CD8-positive, alpha-beta memory T cell (primary cell): Measurements from ENCODE around the gene SYNGR4. TPM values are rescaled to one million over a fixed set of nuclear protein-coding genes. Genes with fewer than 3 reads are reported as not detected.
"Not testable (repeated sequence)": the region's sequence is repeated elsewhere in the genome, so short reads cannot be mapped to it uniquely, and the experiment has no call there.

Experiments
- CTCF ChIA-PET: fragments of 350-600 bp; sonication (Branson Sonifier 250); formaldehyde crosslinking; loops from one replicate; lab custom pipeline; 2021; ENCODE audit warnings: antibody characterized with exemption; lab: Charles Lee
- POLR2A ChIA-PET: fragments of 350-600 bp; sonication (Branson Sonifier 250); formaldehyde crosslinking; loops from one replicate; lab custom pipeline; 2021; ENCODE audit warnings: antibody characterized with exemption; lab: Charles Lee
- DNase-seq, 5 donors: peaks; one replicate each; pipeline versions ENCODE4 v3.0.0 to v3.0.0-alpha.2; 2020 to 2022; ENCODE audit warnings: mixed read lengths in 1 of 5
- H3K27ac ChIP-seq: one replicate; pipeline ENCODE4 v1.7.0; 2013; ENCODE audit warnings: low read depth, mild to moderate bottlenecking, low read length, moderate library complexity
- H3K27me3 ChIP-seq: 2 replicates; pipeline ENCODE4 v1.7.0; 2013; ENCODE audit warnings: low read length, mild to moderate bottlenecking; ENCODE audit not compliant: insufficient read depth, poor library complexity, severe bottlenecking
- H3K36me3 ChIP-seq: 2 replicates; pipeline ENCODE4 v1.7.0; 2013; ENCODE audit warnings: mild to moderate bottlenecking, low read length, moderate library complexity; ENCODE audit not compliant: insufficient read depth
- H3K4me1 ChIP-seq: 2 replicates; pipeline ENCODE4 v1.7.0; 2013; ENCODE audit warnings: mild to moderate bottlenecking, low read length, moderate library complexity; ENCODE audit not compliant: insufficient read depth
- H3K4me3 ChIP-seq: 2 replicates; pipeline ENCODE4 v1.7.0; 2013; ENCODE audit warnings: mild to moderate bottlenecking, low read length
- H3K9me3 ChIP-seq: 2 replicates; pipeline ENCODE4 v1.7.0; 2013; ENCODE audit warnings: mild to moderate bottlenecking, low read length
- H3K27ac Mint-ChIP-seq, 8 donors: one replicate each; pipeline ENCODE4 v1.8.0; 2020 to 2021; ENCODE audit warnings: mixed read lengths in 8 of 8, mild to moderate bottlenecking in 6 of 8, inconsistent platforms in 3 of 8, moderate library complexity in 3 of 8
- H3K27me3 Mint-ChIP-seq, 2 donors: one replicate each; pipeline ENCODE4 v1.8.0; 2020 to 2021; ENCODE audit warnings: mixed read lengths in 2 of 2, mild to moderate bottlenecking in 1 of 2, moderate library complexity in 1 of 2
- H3K36me3 Mint-ChIP-seq, 3 donors: one replicate each; pipeline ENCODE4 v1.8.0; 2020 to 2021; ENCODE audit warnings: mixed read lengths in 3 of 3, inconsistent platforms in 1 of 3, mild to moderate bottlenecking in 1 of 3
- H3K4me1 Mint-ChIP-seq, 3 donors: one replicate each; pipeline ENCODE4 v1.8.0; 2020 to 2021; ENCODE audit warnings: mixed read lengths in 3 of 3, inconsistent platforms in 1 of 3, mild to moderate bottlenecking in 1 of 3
- H3K4me3 Mint-ChIP-seq, 7 donors: one replicate each; pipeline ENCODE4 v1.8.0; 2020 to 2021; ENCODE audit warnings: mixed read lengths in 7 of 7, mild to moderate bottlenecking in 6 of 7, moderate library complexity in 4 of 7, inconsistent platforms in 2 of 7
- H3K9me3 Mint-ChIP-seq, 5 donors: one replicate each; pipeline ENCODE4 v1.8.0; 2020 to 2022; ENCODE audit warnings: mixed read lengths in 5 of 5, mild to moderate bottlenecking in 3 of 5, moderate library complexity in 2 of 5, inconsistent platforms in 1 of 5
- polyA plus RNA-seq: library from polyadenylated mRNA; unstranded; fragments of 300-500 nt; fragmentation: Illumina TruSeq; gene quantifications from one replicate; pipeline ENCODE4 v1.2.3, GENCODE V29; 2021
- total RNA-seq, 2 experiments: library from RNA; stranded (reverse); gene quantifications; one replicate each; pipeline ENCODE4 v1.2.3, GENCODE V29; 2021

Gene SYNGR4
- total and polyA plus RNA-seq, 3 experiments from 2014 or later: not detected

- peak overlapping the region in 1 of 8 donors; percentile 26 for H3K27ac Mint-ChIP-seq
These were observed 3.7 kb downstream of the SYNGR4 start for GRCh38 chr19:48367855-48368254.

GRCh38 chr19:48368936-48369335 is 4.8 kb downstream of the SYNGR4 start:
- Mint-ChIP-seq H3K9me3 (no peaks in the 10 kb centered on the region), H3K27me3 (no peaks in the 10 kb centered on the region), H3K4me3 (no peak overlapping the region), H3K4me1 (peaks cover 3 to 7% (median 6%) of the 10 kb centered on the region in 3 donors), H3K36me3 (no peaks in the 10 kb centered on the region), H3K27ac (no peak overlapping the region)
- H3K4me1 ChIP-seq: peaks cover 8% of the 10 kb centered on the region
- ChIA-PET POLR2A (no interaction called here), CTCF (no interaction called here)
- no peaks in the 10 kb centered on the region for H3K9me3 ChIP-seq
- no peak overlapping the region for H3K4me3 ChIP-seq
- H3K27me3 ChIP-seq: no peaks in the 10 kb centered on the region
- no peak for DNase-seq
- no peaks in the 10 kb centered on the region for H3K36me3 ChIP-seq
- no peak overlapping the region for H3K27ac ChIP-seq

More at GRCh38 chr19:48367855-48368254, 3.7 kb downstream of the SYNGR4 start:
- no peak overlapping the region for H3K27ac ChIP-seq
- no peaks in the 10 kb centered on the region for H3K9me3 ChIP-seq
- H3K4me3 ChIP-seq: no peak overlapping the region
- Mint-ChIP-seq H3K27me3 (no peaks in the 10 kb centered on the region), H3K4me1 (peaks cover 6 to 15% (median 14%) of the 10 kb centered on the region in 3 donors), H3K4me3 (peak overlapping the region in 1 of 7 donors; percentile 20), H3K9me3 (no peaks in the 10 kb centered on the region), H3K36me3 (peaks cover 0 to 6% (median 0%) of the 10 kb centered on the region in 3 donors)
- no peak for DNase-seq
- POLR2A ChIA-PET: no interaction called here
- CTCF ChIA-PET: interaction anchor here (1.1 kb wide), 1 partner anchor 24 kb away, joined by 3 read pairs; the partner anchor contains the start of gene KDELR1
- peaks cover 16% of the 10 kb centered on the region for H3K4me1 ChIP-seq
- H3K27me3 ChIP-seq: no peaks in the 10 kb centered on the region
- no peaks in the 10 kb centered on the region for H3K36me3 ChIP-seq

- H3K36me3 ChIP-seq: no peaks in the 10 kb centered on the region
- no peaks in the 10 kb centered on the region for H3K4me1 Mint-ChIP-seq
- H3K4me1 ChIP-seq: no peaks in the 10 kb centered on the region
- ChIA-PET POLR2A (no interaction called here), CTCF (interaction anchor here (1.0 kb wide), 1 partner anchor 21 kb away, joined by 3 read pairs; the partner anchor contains the start of gene KDELR1)
- no peaks in the 10 kb centered on the region for H3K36me3 Mint-ChIP-seq
- H3K27ac Mint-ChIP-seq: peak overlapping the region in 1 of 8 donors; percentile 74
- no peak overlapping the region for H3K4me3 ChIP-seq
- no peaks in the 10 kb centered on the region for H3K9me3 ChIP-seq
- H3K27ac ChIP-seq: no peak overlapping the region
- H3K9me3 Mint-ChIP-seq: no peaks in the 10 kb centered on the region
- DNase-seq: no peak
- no peaks in the 10 kb centered on the region for H3K27me3 ChIP-seq
- no peak overlapping the region for H3K4me3 Mint-ChIP-seq
- H3K27me3 Mint-ChIP-seq: no peaks in the 10 kb centered on the region
These were observed 6.8 kb downstream of the SYNGR4 start for GRCh38 chr19:48370955-48371354.

- CTCF ChIA-PET: interaction anchor here (1.0 kb wide), 1 partner anchor 20 kb away, joined by 3 read pairs; the partner anchor contains the start of gene KDELR1
- DNase-seq: no peak
- no peak overlapping the region for H3K4me3 ChIP-seq
- Mint-ChIP-seq H3K4me3 (no peak overlapping the region), H3K4me1 (no peaks in the 10 kb centered on the region), H3K9me3 (no peaks in the 10 kb centered on the region), H3K36me3 (no peaks in the 10 kb centered on the region), H3K27me3 (no peaks in the 10 kb centered on the region), H3K27ac (no peak overlapping the region)
- H3K4me1 ChIP-seq: no peaks in the 10 kb centered on the region
- no peaks in the 10 kb centered on the region for H3K27me3 ChIP-seq
- no peaks in the 10 kb centered on the region for H3K36me3 ChIP-seq
- no peaks in the 10 kb centered on the region for H3K9me3 ChIP-seq
- POLR2A ChIA-PET: no interaction called here
- H3K27ac ChIP-seq: no peak overlapping the region
These were observed 7.2 kb downstream of the SYNGR4 start for GRCh38 chr19:48371367-48371766.

GRCh38 chr19:48371771-48372170 is 7.6 kb downstream of the SYNGR4 start:
- H3K4me3 Mint-ChIP-seq, H3K4me3 ChIP-seq, H3K27me3 Mint-ChIP-seq, H3K27ac Mint-ChIP-seq, H3K9me3 Mint-ChIP-seq, H3K36me3 ChIP-seq, DNase-seq, H3K27me3 ChIP-seq, H3K9me3 ChIP-seq, H3K4me1 Mint-ChIP-seq, H3K27ac ChIP-seq, H3K4me1 ChIP-seq, H3K36me3 Mint-ChIP-seq: not testable (repeated sequence)
- POLR2A ChIA-PET: interaction anchor here (0.7 kb wide), 1 partner anchor 11 kb away, joined by 4 read pairs; no protein-coding TSS in a partner anchor
- CTCF ChIA-PET: interaction anchor here (1.0 kb wide), 1 partner anchor 20 kb away, joined by 3 read pairs; the partner anchor contains the start of gene KDELR1

- Histone ChIP-seq H3K4me1 (no peaks in the 10 kb centered on the region), H3K9me3 (no peaks in the 10 kb centered on the region), H3K4me3 (no peak overlapping the region), H3K36me3 (no peaks in the 10 kb centered on the region), H3K27ac (no peak overlapping the region), H3K27me3 (no peaks in the 10 kb centered on the region)
- CTCF ChIA-PET: no interaction called here
- no peaks in the 10 kb centered on the region for H3K4me1 Mint-ChIP-seq
- no peaks in the 10 kb centered on the region for H3K9me3 Mint-ChIP-seq
- H3K4me3 Mint-ChIP-seq: no peak overlapping the region
- H3K27ac Mint-ChIP-seq: no peak overlapping the region
- no peaks in the 10 kb centered on the region for H3K36me3 Mint-ChIP-seq
- DNase-seq: no peak
- POLR2A ChIA-PET: no interaction called here
- H3K27me3 Mint-ChIP-seq: no peaks in the 10 kb centered on the region
These were observed 8.7 kb downstream of the SYNGR4 start for GRCh38 chr19:48372904-48373303.

- Histone ChIP-seq H3K36me3 (no peaks in the 10 kb centered on the region), H3K4me1 (no peaks in the 10 kb centered on the region), H3K27me3 (no peaks in the 10 kb centered on the region), H3K27ac (no peak overlapping the region), H3K9me3 (no peaks in the 10 kb centered on the region), H3K4me3 (no peak overlapping the region)
- Mint-ChIP-seq H3K9me3 (no peaks in the 10 kb centered on the region), H3K4me1 (no peaks in the 10 kb centered on the region), H3K27ac (no peak overlapping the region), H3K27me3 (no peaks in the 10 kb centered on the region), H3K4me3 (no peak overlapping the region), H3K36me3 (no peaks in the 10 kb centered on the region)
- DNase-seq: no peak
- ChIA-PET CTCF (interaction anchor here (1.0 kb wide), 1 partner anchor 18 kb away, joined by 3 read pairs; the partner anchor contains the start of gene KDELR1), POLR2A (no interaction called here)
These were observed 9.4 kb downstream of the SYNGR4 start for GRCh38 chr19:48373567-48373966.

- H3K36me3 ChIP-seq: no peaks in the 10 kb centered on the region
- Mint-ChIP-seq H3K4me1 (no peaks in the 10 kb centered on the region), H3K27me3 (no peaks in the 10 kb centered on the region), H3K27ac (no peak overlapping the region), H3K4me3 (no peak overlapping the region), H3K36me3 (peaks cover 3 to 18% (median 3%) of the 10 kb centered on the region in 3 donors), H3K9me3 (no peaks in the 10 kb centered on the region)
- no peaks in the 10 kb centered on the region for H3K9me3 ChIP-seq
- DNase-seq: no peak
- H3K27ac ChIP-seq: no peak overlapping the region
- no peak overlapping the region for H3K4me3 ChIP-seq
- ChIA-PET POLR2A (interaction anchor here (0.6 kb wide), 1 partner anchor 679 kb away, joined by 8 read pairs; no protein-coding TSS in a partner anchor), CTCF (no interaction called here)
- no peaks in the 10 kb centered on the region for H3K4me1 ChIP-seq
- no peaks in the 10 kb centered on the region for H3K27me3 ChIP-seq
These were observed 14.0 kb downstream of the SYNGR4 start for GRCh38 chr19:48378194-48378570.
